Measurements from ENCODE around the gene COG1. TPM values are rescaled to one million over a fixed set of nuclear protein-coding genes. Genes with fewer than 3 reads are reported as not detected.

The COG1 gene
- total and polyA plus RNA-seq, 2 of the 8 experiments (the other 6 are each of a cell fraction or from before 2014, with no cell fraction given), result 11.0 to 19.5 TPM

DNA sequence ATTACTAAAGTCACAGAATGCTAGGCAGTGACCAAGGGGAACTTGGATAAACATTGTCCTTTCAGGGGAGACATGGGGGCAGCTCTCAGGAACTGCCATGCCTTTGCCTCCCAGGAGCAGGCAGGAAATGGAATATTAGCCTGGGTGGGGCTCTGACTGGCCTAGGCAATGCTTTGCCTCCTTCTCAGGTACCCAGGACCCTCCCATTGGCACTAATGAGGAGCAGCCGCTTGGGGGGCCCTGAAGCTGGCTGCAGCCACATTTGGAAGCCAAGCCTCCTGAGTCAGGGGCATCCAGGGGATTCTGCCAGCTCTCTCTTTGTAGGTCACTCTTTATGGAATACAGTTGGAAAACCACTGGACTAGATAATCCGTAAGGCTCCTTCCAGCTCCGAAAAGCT, 63.4 kb downstream of the COG1 start (continued):
- TF ChIP-seq NANOG (IDR thresholded peaks at IDR 0.05; ENCODE audit: insufficient read depth, low read depth, low read length, poor library complexity, severe bottlenecking), result no peak
- no peak for TF ChIP-seq NRF1 (IDR thresholded peaks at IDR 0.05; ENCODE audit: low read depth, low read length)
- no peak for TF ChIP-seq ASH2L (IDR thresholded peaks at IDR 0.05; ENCODE audit: low read length)
